HG03342 (cell line): Measurements from ENCODE around the gene FOXO3B.
A peak's percentile ranks its signal among the peaks of the same experiment; 100 is the strongest.
"Not testable (repeated sequence)": the region's sequence is repeated elsewhere in the genome, so short reads cannot be mapped to it uniquely, and the experiment has no call there.

ENCODE experiments used
- ATAC-seq: cut with Tn5 transposase; IDR thresholded peaks from one replicate; pipeline ENCODE4 v1.9.1; 2021; ENCODE audit warnings: mild to moderate bottlenecking, moderate library complexity; ENCODE audit not compliant: unreplicated experiment

Gene FOXO3B

DNA sequence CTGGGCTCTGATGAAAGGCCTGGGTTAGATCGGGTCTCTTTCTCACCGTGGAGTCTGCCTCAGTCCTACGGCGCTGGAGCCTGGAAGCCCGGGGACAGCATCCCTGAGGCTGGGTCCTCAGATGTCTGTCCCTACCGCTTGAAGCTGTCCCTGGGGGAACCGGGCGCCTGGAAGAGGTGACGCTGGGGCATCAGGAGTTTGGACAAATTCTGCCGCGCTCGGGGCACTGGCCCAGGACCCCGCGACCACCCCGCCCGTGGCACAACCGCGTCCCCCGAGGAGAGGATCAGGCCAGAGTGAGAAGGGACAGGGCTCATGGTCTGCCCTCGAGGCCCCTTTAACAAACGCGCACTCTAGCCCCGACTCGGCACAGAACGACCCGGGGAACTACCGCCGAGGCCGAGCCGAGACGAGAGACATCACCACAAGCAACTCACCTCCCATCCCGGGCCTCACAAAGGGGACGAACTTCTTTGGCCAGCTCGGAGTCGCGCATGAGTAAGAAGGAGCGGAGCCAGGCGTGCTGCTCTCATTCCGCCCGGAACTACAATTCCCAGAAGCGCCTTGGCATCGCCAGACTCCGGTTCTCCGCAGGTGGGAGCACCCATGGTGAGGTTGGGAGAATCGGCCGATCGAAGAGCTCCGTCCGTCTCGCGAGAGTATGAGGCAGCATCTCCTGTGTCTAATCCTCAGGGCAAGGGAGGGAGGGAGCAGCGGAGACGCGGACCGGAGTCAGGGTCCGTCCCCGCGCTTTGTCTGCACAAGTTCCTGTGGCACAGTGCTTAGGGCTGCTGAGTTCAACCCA lies at the start of gene FOXO3B:
Gene FOXO3B (minus strand): TSS at position 548 of the 805 bp plus-strand sequence. CDS start 663 bp downstream, outside the sequence.
- ATAC-seq: peak; percentile 97

DNA sequence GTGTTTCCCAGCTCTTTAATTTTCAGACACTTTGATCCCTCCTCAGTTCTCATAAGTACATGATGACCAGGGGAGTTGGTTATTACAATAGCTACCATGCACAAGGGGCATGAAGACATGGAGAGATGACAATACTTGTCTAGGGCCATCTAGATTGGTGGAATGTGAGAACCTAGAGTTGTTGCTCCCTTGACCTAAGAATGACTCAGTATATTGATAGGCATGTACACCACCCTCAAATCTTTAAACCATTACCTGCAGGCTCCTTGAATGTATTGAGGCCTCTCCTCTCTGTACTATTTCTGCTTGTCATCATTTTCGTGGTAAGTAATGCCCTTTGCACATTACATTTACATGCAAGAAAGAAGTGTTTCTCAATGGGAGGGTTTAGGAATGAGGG lies 41.4 kb upstream of the FOXO3B start:
- not testable (repeated sequence) for ATAC-seq

DNA sequence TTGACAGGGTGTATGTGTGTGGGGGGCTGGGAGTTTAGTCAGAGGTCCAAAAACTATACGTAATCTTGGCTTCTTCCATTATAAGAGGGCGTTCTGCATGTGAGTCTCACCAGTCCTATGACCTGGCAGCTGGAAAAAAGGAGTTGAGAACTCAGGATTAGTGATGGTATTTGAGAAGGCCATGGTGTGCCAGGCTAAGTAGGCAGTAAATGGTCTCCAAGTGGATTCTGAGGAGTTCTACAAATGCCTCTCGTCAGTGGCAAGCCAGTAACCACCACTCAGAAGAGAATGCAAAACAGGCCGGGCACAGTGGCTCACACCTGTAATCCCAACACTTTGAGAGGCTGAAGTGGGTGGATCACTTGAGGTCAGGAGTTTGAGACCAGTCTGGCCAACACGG lies 40.5 kb upstream of the FOXO3B start:
- ATAC-seq: not testable (repeated sequence)

- ATAC-seq: not testable (repeated sequence)
These were observed 39.8 kb upstream of the FOXO3B start for GRCh38 chr17:18721775-18722547.

DNA sequence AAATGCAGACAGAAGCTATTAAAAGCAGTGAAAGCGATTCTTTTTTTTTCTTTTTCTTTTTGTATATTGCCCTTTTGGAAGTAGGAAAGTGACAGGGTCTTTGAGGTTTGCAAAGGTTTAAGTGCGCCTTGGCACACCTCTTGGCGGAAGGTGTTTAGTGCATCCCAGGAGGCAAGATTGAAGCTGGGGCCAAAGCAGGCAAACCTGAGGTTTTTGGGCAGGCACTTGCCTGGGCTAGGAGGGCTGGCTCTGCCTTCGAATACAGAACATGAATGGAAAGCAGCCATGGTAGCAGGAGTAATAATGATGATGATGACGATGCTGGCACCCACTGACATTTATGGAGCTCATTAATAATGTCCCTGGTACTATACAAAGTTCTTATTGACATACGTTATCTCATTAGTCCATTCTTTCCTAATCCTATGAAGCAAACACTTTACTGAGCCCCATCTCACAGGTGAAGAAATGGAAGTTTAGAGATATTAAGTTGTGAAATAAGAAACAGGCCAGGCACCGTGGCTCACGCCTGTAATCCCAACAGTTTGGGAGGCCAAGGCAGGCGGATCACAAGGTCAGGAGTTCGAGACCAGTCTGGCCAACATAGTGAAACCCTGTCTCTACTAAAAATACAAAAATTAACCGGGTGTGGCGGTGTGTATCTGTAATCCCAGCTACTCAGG lies 37.5 kb upstream of the FOXO3B start:
- ATAC-seq: not testable (repeated sequence)

DNA sequence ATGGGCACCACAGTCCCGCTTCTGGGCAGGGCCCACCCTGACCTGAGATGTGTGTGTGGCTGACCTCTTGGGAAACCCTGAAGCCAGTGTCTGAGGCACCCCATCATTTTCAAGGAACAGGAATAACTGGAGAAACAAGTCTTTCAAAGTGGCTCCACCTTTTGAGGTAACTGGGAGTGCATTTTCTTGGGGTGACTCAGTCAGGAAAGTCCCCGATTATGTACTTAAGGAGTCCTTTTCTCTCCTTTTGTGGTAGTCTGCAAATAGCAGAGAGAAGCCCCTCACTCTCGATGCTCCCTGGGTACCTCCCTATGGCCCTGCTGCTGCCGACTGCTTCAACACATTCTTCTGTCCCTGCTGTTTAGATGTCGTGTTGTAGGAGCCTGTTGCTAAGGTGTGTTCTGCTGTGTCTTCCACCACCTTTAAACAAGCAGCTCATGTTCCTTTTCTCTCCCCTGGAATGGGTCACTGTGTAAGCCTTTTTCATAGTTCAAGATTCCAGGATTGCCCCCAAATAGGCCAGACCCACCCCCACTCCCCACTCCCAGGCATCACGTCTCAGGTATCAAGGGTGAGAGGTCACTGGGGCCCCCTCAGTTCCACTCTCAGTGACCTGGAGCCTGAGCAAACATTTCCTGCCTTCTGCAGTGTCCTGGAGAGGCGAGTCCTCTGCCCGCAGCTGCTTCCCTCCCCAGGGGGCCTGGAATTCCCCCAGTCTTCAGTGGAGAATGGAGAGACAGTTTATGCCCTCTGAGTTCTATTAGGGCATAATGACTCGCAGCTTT lies 36.7 kb upstream of the FOXO3B start:
- ATAC-seq: not testable (repeated sequence)

DNA sequence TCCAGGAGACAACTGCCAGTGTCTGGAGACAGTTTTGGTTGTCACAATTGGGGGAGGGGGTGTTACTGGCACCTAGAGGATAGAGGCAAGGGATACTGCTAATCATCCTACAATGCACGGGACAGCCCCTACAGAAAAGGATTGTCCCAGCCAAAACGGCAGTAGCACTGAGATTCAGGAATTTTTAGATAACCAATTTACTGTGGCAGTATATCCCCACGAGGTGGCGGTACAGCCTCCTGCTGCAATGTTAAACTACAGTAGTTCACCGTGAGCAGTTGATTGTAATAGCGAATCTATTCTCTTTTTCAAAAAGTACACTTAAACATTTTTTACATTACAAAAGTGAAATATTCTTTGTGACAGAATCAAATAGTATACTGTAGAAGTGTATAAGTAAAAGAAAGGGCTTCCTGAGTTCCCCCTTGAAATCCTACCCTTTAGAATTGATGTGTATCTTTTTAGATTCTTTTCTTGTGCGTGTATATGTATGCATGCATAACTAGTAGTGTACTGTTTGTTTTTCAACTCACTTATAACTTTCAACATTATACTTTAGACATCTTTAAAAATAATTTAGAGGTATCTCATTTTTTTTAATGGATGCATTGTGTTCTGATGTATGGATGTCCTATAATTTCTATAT lies 30.4 kb upstream of the FOXO3B start:
- not testable (repeated sequence) for ATAC-seq

- ATAC-seq: not testable (repeated sequence)
These were observed 26.1 kb upstream of the FOXO3B start for GRCh38 chr17:18708215-18708614.

- not testable (repeated sequence) for ATAC-seq
These were observed 23.8 kb upstream of the FOXO3B start for GRCh38 chr17:18705955-18706354.

DNA sequence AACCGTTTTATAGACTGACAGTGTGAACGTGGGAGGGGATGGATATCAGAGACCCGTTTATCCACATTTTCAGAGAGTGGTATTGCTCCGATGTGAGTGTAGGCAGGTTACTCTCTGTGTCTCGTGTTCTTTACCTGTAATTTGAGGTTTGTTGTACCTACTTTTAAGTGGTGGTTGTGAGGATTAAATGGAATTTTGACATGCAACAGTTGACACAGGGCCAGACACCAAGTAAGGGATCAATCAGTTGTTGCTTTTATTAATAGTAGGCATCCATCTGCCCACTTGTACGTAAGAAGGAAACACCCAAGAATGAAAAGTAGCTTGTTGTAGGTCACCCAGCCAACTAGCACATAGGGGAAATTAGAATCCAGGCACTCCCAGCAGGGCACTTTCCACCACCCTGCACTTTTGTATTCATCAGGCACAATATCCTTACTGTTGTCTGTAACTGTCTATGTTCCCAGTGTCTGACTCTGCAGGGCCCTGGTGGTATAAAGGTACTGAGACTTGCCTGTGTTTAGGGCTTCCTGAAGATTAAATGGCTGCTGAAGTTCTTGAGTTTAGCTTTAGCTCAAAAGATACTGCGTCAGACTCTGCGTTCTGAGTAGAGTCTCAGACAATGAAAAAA lies 16.5 kb upstream of the FOXO3B start:
- ATAC-seq: not testable (repeated sequence)

- ATAC-seq: not testable (repeated sequence)
These were observed 13.0 kb upstream of the FOXO3B start for GRCh38 chr17:18695143-18695542.

GRCh38 chr17:18682668-18683067 lies 554 bp upstream of the FOXO3B start:
- not testable (repeated sequence) for ATAC-seq

DNA sequence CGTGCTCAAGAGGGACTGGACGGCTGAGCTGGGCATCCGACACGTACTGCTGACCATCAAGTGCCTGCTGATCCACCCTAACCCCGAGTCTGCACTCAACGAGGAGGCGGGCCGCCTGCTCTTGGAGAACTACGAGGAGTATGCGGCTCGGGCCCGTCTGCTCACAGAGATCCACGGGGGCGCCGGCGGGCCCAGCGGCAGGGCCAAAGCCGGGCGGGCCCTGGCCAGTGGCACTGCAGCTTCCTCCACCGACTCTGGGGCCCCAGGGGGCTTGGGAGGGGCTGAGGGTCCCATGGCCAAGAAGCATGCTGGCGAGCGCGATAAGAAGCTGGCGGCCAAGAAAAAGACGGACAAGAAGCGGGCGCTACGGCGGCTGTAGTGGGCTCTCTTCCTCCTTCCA lies 4.7 kb downstream of the FOXO3B start:
- not testable (repeated sequence) for ATAC-seq

DNA sequence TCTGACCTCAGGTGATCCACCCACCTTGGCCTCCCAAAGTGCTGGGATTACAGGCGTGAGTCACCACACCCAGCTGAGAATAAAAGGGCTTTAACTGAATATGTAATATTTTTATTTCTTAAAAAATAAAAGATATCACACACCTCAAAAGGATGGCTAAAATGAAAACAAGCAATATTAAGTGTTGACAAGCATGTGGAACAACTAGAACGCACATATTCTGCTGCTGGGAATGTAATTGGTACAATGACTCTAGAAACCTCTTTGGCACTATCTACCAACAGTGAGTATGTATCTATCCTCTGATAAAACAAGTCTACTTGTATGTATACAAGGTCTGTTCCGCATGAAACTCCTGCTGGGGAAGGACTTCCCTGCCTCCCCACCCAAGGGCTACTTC lies 5.2 kb downstream of the FOXO3B start:
- ATAC-seq: not testable (repeated sequence)

DNA sequence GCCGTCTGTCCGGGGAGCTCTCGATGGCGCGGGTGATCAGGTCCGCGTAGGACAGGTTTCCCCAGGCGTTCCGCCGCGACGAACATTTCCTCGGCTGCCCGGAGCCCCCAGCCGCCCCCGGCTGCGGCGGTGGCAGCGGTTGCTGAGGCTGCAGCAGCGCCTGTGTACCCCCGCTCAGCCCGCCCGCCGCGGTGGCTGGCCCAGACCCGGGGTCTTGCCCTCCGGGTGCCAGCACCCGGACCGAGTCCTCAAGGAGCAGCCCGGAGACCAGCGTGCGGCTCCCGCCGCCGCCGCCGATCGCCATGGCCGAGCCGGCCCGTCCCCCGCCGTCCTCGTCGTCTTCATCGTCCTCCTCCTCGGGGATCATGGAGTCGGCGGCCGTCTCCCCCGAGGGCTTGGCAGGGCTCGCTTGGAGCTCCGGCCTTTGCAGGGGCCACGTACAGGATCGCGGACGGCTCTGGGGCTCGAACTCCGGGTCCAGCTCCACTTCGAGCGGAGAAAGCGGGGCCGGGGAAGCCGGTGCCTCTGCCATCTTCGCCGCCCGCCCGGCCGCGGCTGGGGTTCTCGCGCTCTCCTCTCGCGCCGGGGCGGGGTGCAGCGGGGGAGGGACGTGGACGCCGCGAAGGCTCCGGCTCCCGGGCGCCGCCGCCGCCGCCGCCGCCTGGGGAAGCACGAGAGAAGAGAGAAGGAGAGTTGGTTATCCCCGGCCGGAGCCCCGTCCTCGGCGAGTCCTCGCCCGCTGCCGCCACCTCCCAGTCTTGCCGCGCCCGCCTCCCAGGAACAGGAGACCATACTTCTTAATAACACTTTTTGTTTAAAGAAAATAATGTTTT lies 9.5 kb downstream of the FOXO3B start:
- ATAC-seq: not testable (repeated sequence)

GRCh38 chr17:18668625-18669024 lies 13.5 kb downstream of the FOXO3B start:
- ATAC-seq: not testable (repeated sequence)

GRCh38 chr17:18667535-18667934 lies 14.6 kb downstream of the FOXO3B start:
- ATAC-seq: not testable (repeated sequence)

DNA sequence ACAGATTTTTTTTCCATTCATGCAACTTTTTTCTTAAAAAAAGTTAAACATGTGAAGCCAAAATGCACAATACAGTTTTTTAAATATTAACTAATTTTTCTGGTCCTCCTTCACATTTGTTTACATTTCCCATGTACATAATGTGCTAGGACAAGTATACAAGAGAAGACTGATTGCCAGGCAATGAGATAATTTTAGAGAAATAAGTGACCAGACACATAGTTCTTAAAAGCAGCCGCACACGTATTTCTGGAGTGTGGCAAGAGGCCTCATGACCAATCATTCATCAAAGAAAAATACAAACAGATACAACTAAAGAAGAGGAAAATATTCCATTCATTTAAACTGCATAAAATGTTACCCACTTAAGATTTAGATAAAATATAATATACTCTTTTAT lies 15.8 kb downstream of the FOXO3B start:
- not testable (repeated sequence) for ATAC-seq
